GM21447 (cell line): ENCODE data around the gene UBA1.

Experiments
- ATAC-seq: cut with Tn5 transposase; IDR thresholded peaks from one replicate; pipeline ENCODE4 v1.9.1; 2021; ENCODE audit not compliant: unreplicated experiment

Gene UBA1

GRCh38 chrX:47228550-47229270, 35.1 kb downstream of the UBA1 start:
- no peak for ATAC-seq

GRCh38 chrX:47229427-47229826, 35.8 kb downstream of the UBA1 start:
- ATAC-seq: no peak

GRCh38 chrX:47230136-47230868, 36.7 kb downstream of the UBA1 start:
- ATAC-seq: no peak

- no peak for ATAC-seq
These were observed 37.5 kb downstream of the UBA1 start for GRCh38 chrX:47231167-47231566.

GRCh38 chrX:47232197-47232802, 38.7 kb downstream of the UBA1 start:
- ATAC-seq: no peak

GRCh38 chrX:47232803-47233332, 39.2 kb downstream of the UBA1 start, which contains the start of gene USP11:
TSS of gene USP11 (plus strand) at chrX:47233009. CDS start at chrX:47233044, 35 bp downstream.
- ATAC-seq: peak; percentile 21

GRCh38 chrX:47233333-47234113, 39.9 kb downstream of the UBA1 start:
- peak; percentile 87 for ATAC-seq

GRCh38 chrX:47234583-47234982, 41.0 kb downstream of the UBA1 start:
- no peak for ATAC-seq

GRCh38 chrX:47235691-47236103, 42.1 kb downstream of the UBA1 start:
- ATAC-seq: no peak

- no peak for ATAC-seq
These were observed 45.6 kb downstream of the UBA1 start for GRCh38 chrX:47239199-47239598.

GRCh38 chrX:47239898-47240545, 46.4 kb downstream of the UBA1 start:
- no peak for ATAC-seq

- ATAC-seq: no peak
These were observed 47.0 kb downstream of the UBA1 start for GRCh38 chrX:47240619-47241018.

- no peak for ATAC-seq
These were observed 47.8 kb downstream of the UBA1 start for GRCh38 chrX:47241201-47242011.

GRCh38 chrX:47242321-47242720, 48.7 kb downstream of the UBA1 start:
- no peak for ATAC-seq

- ATAC-seq: no peak
These were observed 49.7 kb downstream of the UBA1 start for GRCh38 chrX:47243351-47243750.

GRCh38 chrX:47244676-47245075, 51.0 kb downstream of the UBA1 start:
- no peak for ATAC-seq

GRCh38 chrX:47245156-47245555, 51.5 kb downstream of the UBA1 start:
- no peak for ATAC-seq

GRCh38 chrX:47247206-47247998, 53.8 kb downstream of the UBA1 start:
- no peak for ATAC-seq

- no peak for ATAC-seq
These were observed 54.3 kb downstream of the UBA1 start for GRCh38 chrX:47247999-47248320.
